IPS-NIHi7 (cell line): Measurements from ENCODE around the gene CSPG4.
"Not testable (repeated sequence)": the region's sequence is repeated elsewhere in the genome, so short reads cannot be mapped to it uniquely, and the experiment has no call there.

Source experiments
- DNase-seq: peaks from one replicate; pipeline ENCODE4 v3.0.0; 2012; ENCODE audit warnings: mixed read lengths; ENCODE audit errors: extremely low spot score

CSPG4 gene

DNA sequence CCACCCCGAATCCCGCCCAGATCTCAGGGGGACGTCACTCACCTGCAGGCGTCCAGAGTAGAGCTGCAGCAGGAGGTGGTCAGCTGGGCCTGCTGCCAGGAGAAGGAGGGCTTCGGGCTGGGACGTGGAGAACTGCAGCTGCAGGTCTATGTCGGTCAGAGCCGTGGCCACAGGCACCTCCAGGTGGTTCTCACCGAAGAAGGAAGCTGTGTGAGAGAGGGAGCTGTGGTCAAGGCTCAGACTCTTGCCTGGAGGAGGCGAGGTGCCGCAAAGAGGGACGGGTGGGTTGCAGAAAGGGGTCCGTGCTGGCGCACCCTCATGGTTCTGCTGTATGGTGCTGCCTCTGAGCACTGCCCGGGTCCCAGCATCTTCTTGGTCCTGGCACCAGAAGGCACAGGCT, 19.6 kb downstream of the CSPG4 start:
- DNase-seq, result not testable (repeated sequence)

DNA sequence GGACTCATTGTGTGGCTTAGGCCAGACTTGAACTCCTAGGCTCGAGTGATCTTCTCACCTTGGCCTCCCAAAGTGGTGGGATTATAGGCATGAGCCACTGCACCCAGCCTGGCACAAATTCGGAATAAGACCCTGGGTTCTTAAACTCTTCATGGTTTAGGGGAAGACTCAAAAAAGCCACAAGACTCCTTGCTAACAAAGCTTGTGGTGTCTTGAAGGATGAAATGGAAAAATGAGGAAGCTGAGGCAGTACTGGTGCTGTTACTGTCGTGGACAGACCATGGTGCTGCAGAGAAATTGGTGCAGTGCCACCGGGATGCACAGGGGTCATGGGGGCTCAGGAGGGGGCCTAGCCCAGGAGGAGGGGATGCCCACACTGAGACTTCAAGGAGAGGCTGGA, 20.3 kb downstream of the CSPG4 start:
- DNase-seq, result not testable (repeated sequence)

- not testable (repeated sequence) for DNase-seq
Observed at GRCh38 chr15:75689429-75689828, 23.2 kb downstream of the CSPG4 start.

- no peak for DNase-seq
Observed at GRCh38 chr15:75688831-75689230, 23.8 kb downstream of the CSPG4 start.

DNA sequence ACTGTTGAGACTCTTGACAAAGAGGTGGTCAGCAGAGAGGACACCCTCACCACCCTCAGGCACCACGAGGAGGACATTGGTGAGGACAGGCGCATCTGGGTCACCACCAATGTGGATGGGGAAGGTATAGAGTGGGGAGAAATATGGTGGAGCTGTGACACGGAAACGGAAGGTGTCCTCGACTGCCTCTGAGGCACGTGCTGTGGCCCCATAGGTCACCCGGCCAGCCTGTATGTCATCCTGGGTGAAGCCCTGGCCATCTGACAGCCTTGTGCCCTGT, 24.4 kb downstream of the CSPG4 start:
- DNase-seq, result no peak

- DNase-seq, result no peak
Observed at GRCh38 chr15:75687486-75688277, 25.0 kb downstream of the CSPG4 start.

DNA sequence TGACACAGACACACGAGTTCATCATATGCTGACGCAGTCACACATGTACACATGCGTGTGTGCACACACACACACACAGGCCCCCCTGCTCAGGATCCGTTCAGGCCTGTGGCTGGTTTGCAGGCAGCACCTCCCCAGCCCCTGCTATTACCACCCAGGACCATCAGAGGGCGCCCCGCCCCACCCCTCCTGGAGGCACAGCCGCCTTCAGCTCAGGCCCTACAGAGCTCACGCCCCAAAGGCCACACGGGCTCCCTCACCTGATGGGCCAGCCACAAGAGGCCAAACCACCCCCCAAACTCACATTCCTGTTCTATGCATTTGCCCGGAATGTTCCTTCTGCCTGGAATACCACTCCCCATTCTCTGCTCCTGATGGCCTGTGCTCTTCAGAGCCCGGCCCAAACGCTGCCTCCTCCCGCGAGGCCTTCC, 26.4 kb downstream of the CSPG4 start:
- DNase-seq, result peak; percentile 65

DNA sequence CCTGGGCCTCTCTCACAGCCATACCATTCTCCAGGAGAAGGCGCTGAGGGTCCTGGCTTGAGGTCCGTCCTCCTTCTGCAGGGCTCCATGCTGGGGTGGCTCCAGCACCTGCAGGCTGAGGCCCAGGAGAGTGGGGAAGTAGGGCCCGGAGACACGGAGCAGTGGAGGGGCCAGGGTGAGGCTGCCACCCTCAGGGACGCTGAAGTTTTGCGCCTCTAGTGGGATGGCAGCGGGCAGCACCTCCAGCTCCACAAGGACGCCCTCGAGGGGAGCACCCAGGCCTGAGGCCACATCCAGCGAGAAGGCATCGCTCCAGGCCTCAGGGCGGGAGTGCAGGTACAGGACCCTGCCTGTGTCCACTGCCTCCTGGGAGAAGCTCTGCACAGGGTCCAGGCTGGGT, 27.5 kb downstream of the CSPG4 start:
- no peak for DNase-seq

DNA sequence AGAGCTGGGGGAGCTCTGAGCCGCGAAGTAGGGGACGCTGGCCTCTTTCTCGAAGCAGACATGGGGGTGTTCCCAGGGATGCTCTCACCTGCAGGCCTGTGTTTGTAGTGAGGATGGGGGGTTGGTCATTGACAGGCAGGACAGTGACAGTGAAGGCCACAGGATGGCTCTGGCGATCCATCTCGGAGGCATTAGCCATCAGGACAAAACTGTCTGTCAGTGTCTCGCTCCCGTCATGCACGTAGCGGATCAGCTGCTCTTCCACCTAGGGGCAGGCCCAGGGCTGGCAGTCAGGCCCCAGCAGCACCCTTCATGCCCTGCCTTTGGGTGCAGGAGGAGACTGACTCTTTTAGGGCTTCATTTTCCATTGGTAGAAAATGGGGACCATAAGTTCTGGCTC, 28.0 kb downstream of the CSPG4 start:
- DNase-seq, result no peak

GRCh38 chr15:75683646-75684312, 28.9 kb downstream of the CSPG4 start:
- DNase-seq, result peak; percentile 92

- DNase-seq, result no peak
Observed at GRCh38 chr15:75682181-75683135, 30.2 kb downstream of the CSPG4 start.

DNA sequence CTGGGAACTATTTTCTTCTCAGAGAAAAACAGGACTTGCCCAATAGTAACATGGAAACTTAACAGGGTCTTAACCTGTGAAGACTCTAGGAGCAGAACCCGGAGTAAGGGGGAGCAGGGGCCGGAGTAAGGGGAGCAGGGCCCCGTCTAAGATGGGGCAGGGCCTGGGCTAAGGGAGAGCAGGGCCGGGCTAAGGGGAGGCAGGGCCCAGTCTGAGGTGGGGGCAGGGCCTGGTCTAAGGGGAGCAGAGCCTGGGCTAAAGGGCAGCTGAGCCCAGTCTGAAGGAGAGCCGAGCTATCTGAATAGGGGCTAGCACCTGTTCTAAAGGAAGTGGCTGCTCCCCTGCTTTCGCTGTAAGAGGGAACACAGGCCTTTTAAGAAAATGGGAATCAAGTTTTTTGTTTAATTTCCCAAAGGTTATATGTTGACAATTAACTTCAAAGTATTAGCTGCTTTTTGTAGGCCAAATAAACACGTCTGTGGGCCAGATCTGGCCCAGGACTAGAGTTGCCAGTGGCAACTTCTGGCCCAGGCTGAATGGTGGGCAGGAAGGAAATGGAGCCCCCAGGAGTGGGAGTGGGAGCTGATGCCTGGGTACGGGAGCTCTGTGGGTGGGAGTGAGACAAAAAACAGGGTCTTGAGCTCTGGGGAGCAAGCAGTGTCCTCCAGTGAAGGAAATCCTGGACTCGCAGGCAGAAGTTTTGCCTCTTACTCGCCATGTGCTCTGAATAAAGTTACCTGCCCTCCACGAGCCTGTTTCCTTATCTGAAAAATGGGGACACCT, 32.5 kb downstream of the CSPG4 start:
- peak; percentile 53 for DNase-seq

GRCh38 chr15:75678324-75678690, 34.3 kb downstream of the CSPG4 start:
- not testable (repeated sequence) for DNase-seq

- no peak for DNase-seq
Observed at GRCh38 chr15:75677465-75678323, 35.0 kb downstream of the CSPG4 start.

DNA sequence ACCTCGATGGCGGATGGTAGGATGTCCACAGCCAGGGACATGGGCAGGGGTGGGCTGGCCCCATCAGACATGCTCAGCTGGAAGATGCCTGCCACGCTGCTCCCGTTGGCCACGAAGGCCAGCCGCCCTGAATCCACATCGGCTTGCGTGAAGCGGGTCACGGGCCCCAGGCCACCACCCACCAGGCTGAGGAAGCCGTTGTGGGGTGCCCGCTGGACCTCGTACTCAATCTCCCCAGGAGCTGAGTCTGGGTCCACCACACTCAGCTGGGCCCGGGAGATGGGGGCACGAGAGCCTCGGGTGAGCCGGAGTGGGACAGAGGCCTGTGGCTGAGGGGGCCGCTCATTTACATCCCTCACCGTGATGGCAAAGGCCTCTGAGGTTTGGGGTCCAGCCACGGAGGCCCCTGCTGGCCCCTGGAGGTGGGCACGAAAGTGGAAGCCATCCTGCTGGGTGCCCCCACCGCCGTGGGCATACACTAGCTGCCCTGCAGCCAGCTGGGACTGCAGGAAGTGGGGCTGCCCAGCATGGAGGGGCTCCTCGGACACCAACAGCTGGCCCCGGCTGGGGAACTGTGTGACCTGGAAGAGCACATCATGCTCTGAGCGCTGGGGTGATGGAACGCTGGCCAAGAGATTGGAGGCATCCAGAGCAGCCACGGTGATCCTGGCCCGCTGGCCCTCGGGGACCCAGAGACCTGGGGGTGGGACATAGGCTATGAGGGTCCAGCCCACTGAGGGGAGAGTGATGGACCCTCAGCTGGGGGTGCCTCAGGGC, 35.8 kb downstream of the CSPG4 start:
- no peak for DNase-seq

DNA sequence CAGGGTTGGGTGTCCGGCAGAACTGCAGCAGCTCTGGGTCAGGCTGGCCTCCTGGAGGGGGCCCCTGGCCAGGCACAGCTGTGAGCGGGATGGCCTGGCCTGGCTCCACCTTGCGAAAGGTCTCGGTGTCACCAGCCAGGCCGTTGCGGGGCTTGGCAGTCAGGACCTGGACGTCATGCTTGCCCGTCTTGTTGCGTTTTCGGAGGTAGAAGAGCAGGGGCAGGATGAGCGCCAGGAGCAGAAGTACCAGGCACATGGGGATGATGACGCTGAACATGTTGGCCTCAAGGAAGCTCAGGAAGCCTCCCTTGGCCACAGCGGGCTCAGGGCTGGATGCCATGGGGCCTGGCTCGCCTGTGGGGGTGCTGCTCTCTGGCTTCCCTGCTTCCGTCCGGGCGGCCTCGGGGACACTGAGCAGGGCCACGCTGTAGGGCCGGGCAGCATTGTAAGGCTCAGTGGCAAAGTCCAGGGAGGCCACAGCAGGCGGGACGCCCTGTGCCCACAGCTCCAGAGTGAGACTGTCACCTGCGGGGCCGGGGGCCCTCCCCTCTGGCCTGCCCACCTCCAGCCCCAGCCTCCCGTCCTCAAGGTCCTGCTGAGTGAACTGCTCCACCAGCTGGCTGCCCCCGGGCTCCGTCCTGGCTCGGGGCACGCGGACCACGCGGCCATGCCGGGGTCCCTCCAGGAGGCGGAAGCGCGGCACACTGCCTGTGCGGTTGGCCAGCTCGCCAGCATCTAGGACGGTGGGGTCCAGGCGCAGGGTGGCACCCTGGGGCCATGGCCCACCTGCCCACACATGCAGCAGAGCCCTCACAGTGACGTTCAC, 36.9 kb downstream of the CSPG4 start:
- no peak for DNase-seq

- DNase-seq, result no peak
Observed at GRCh38 chr15:75674366-75674765, 38.3 kb downstream of the CSPG4 start.

DNA sequence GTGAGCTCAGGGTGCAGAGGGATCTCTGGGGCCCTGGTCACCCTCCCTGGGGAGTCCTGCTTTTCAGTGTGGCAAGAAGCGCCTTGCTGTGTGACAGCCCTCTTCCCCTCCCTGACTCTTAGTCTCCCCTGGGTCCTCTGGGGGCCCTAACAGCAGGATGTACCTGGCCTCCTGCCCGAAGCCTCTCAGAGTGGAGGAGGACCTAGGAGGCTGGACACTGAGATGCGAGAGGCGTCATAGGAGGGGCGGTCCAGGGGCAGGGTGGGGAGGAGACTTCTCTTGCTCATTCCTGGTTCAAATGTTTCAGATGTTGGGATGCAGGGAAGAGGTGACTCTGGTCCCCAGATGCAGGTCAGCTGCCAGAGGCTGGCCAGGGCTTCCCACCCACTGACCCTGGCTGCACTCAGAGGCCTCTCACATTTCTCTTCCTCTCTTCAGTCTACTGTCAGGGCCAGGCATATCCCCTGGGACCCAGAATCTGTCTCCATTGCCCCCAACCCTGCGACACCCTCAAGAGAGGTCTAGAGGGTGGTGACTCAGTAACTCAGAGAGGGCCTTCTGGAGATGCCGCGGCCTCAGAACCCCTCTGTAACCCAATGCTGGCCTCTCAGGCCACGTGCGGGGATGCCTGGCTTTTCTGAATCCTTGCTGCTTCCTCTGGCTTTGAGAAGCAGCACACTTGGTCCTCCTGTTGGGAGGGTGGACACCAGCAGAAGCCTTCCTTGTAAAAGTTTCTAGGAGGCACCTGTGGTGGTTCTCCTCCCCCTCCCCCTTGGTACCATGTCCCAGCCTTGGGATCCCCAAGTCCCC, 39.0 kb downstream of the CSPG4 start:
- no peak for DNase-seq
